Measurements from ENCODE around the gene SYNPR. TPM values are rescaled to one million over a fixed set of nuclear protein-coding genes. Genes with fewer than 3 reads are reported as not detected.

The SYNPR gene
- total RNA-seq, 1 donor from 2014 or later: not detected

- H3K4me3 ChIP-seq (ENCODE audit: low read depth, low read length): no peak overlapping the region
- no peak for TF ChIP-seq CTCF (conservative IDR thresholded peaks at IDR 0.05; ENCODE audit: low read depth, low read length)
- DNase-seq (ENCODE audit: low read depth): no peak
Measured at GRCh38 chr3:63561879-63562278, 283.8 kb downstream of the SYNPR start.

- H3K4me3 ChIP-seq (ENCODE audit: low read depth, low read length): no peak overlapping the region
- no peak for DNase-seq (ENCODE audit: low read depth)
- TF ChIP-seq CTCF (conservative IDR thresholded peaks at IDR 0.05; ENCODE audit: low read depth, low read length): no peak
Measured at GRCh38 chr3:63562323-63562722, 284.2 kb downstream of the SYNPR start.

- no peak for DNase-seq (ENCODE audit: low read depth)
- H3K4me3 ChIP-seq (ENCODE audit: low read depth, low read length): no peak overlapping the region
- TF ChIP-seq CTCF (conservative IDR thresholded peaks at IDR 0.05; ENCODE audit: low read depth, low read length): no peak
Measured at GRCh38 chr3:63563572-63563971, 285.5 kb downstream of the SYNPR start.

- TF ChIP-seq CTCF (conservative IDR thresholded peaks at IDR 0.05; ENCODE audit: low read depth, low read length): no peak
- no peak overlapping the region for H3K4me3 ChIP-seq (ENCODE audit: low read depth, low read length)
- no peak for DNase-seq (ENCODE audit: low read depth)
Measured at GRCh38 chr3:63565220-63565619, 287.1 kb downstream of the SYNPR start.

- no peak for TF ChIP-seq CTCF (conservative IDR thresholded peaks at IDR 0.05; ENCODE audit: low read depth, low read length)
- no peak for DNase-seq (ENCODE audit: low read depth)
Measured at GRCh38 chr3:63571682-63572081, 293.6 kb downstream of the SYNPR start.

GRCh38 chr3:63576846-63577245 lies 298.7 kb downstream of the SYNPR start:
- DNase-seq (ENCODE audit: low read depth): no peak
- H3K4me3 ChIP-seq (ENCODE audit: low read depth, low read length): no peak overlapping the region
- no peak for TF ChIP-seq CTCF (conservative IDR thresholded peaks at IDR 0.05; ENCODE audit: low read depth, low read length)

More at GRCh38 chr3:63571682-63572081, 293.6 kb downstream of the SYNPR start:
- no peak overlapping the region for H3K4me3 ChIP-seq (ENCODE audit: low read depth, low read length)

GRCh38 chr3:63578858-63579257 lies 300.8 kb downstream of the SYNPR start:
- no peak for TF ChIP-seq CTCF (conservative IDR thresholded peaks at IDR 0.05; ENCODE audit: low read depth, low read length)
- DNase-seq (ENCODE audit: low read depth): no peak
- H3K4me3 ChIP-seq (ENCODE audit: low read depth, low read length): no peak overlapping the region

All from epithelial cell of proximal tubule (primary cell).